ENCODE measurements around the gene KCNJ15. TPM values are rescaled to one million over a fixed set of nuclear protein-coding genes. Genes with fewer than 3 reads are reported as not detected.

The KCNJ15 gene
- total RNA-seq, 4 donors from 2014 or later = 8.1 to 17.8 (median 15.8) TPM

DNA sequence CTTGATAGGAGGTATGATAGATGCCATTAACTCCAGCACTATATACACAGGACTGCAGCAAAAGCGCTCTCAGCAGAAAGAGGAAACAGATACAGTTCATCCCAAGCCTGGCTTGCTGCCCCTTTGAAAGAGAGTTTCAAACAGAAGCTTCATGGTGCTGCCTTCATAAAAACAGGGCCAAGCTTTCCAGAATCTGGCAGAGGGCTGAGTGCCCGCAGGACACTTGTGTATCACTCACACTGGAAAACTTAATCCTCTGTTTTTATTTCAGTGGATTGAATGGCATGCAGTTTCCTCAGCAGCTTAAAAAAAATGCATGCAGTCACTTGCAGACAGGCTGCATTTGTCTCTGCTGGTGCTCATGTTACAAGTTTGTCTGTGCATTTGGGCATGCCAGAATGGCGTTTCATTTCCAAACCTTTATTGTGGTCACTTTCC is 40.4 kb downstream of the KCNJ15 start:
- peaks cover 0 to 32% (median 0%) of the 10 kb centered on the region in 3 donors for H3K36me3 ChIP-seq
- H3K4me3 ChIP-seq = no peak overlapping the region
- peaks cover 17 to 64% (median 34%) of the 10 kb centered on the region in 3 donors for H3K4me1 ChIP-seq
- H3K27ac ChIP-seq = peak overlapping the region; percentile 32 to 77 (median 54)
- intact Hi-C loops (cut with DNase I) = no loop called here
- TF ChIP-seq, protein P1, sequence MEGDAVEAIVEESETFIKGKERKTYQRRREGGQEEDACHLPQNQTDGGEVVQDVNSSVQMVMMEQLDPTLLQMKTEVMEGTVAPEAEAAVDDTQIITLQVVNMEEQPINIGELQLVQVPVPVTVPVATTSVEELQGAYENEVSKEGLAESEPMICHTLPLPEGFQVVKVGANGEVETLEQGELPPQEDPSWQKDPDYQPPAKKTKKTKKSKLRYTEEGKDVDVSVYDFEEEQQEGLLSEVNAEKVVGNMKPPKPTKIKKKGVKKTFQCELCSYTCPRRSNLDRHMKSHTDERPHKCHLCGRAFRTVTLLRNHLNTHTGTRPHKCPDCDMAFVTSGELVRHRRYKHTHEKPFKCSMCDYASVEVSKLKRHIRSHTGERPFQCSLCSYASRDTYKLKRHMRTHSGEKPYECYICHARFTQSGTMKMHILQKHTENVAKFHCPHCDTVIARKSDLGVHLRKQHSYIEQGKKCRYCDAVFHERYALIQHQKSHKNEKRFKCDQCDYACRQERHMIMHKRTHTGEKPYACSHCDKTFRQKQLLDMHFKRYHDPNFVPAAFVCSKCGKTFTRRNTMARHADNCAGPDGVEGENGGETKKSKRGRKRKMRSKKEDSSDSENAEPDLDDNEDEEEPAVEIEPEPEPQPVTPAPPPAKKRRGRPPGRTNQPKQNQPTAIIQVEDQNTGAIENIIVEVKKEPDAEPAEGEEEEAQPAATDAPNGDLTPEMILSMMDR (IDR thresholded peaks at IDR 0.05) = no peak
- TF ChIP-seq POLR2A (IDR thresholded peaks at IDR 0.05) = no peak
- H3K9me3 ChIP-seq = no peaks in the 10 kb centered on the region
- WGBS, 2 donors = 8 to 12% methylated on average over 3 of the region's 3 CpGs
- no peaks in the 10 kb centered on the region for H3K27me3 ChIP-seq
- DNase-seq = no peak

DNA sequence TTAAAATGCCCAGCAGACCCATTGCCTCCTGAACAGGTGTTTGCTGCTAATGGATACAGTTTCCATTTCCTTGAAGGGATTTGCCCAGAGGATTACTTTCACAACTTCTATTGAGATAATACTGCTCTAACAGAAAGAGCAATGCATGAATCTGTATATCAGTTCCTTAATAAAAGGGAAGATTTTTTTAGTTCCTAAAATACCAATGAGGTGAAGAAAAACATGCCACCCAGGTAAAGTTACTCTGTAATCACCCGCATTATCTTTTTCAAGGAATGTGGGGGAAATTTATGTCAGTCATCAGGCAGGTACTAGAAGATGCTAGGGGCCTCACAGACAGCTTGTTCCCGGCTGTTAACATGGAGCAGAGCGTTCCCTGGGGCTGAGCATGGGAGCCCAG is 41.1 kb downstream of the KCNJ15 start:
- TF ChIP-seq, protein P1 (IDR thresholded peaks at IDR 0.05) = no peak
- no peak for TF ChIP-seq POLR2A (IDR thresholded peaks at IDR 0.05)
- no peaks in the 10 kb centered on the region for H3K27me3 ChIP-seq
- H3K9me3 ChIP-seq = no peaks in the 10 kb centered on the region
- intact Hi-C loops (cut with DNase I) = no loop called here
- WGBS, 2 donors = 48 to 71% methylated on average over 3 of the region's 3 CpGs
- peaks cover 11 to 58% (median 30%) of the 10 kb centered on the region in 3 donors for H3K4me1 ChIP-seq
- peaks cover 0 to 32% (median 0%) of the 10 kb centered on the region in 3 donors for H3K36me3 ChIP-seq
- H3K27ac ChIP-seq = peak overlapping the region in 2 of 4 donors; percentile 41 to 51
- no peak for DNase-seq
- no peak overlapping the region for H3K4me3 ChIP-seq

DNA sequence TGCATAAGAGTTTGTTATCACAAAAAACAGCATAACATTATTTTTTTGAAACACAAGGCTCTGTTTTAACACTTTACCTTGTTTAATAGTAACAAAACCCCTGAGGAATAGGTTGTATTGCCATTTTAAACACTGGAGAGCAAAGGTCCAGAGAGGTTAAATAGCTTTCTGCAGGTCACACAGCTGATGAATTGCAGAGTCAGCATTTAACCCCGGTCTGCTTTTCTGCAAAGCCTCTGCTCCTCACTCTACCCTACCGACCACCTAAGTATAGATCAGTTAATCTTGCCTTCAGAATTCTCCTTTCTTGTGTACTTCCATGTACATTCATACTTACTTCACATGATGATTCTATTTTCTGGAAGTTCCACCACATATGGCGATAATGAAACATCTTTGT is 42.0 kb downstream of the KCNJ15 start:
- peaks cover 0 to 32% (median 0%) of the 10 kb centered on the region in 3 donors for H3K36me3 ChIP-seq
- no peak overlapping the region for H3K27ac ChIP-seq
- peaks cover 5 to 55% (median 20%) of the 10 kb centered on the region in 3 donors for H3K4me1 ChIP-seq
- H3K4me3 ChIP-seq = no peak overlapping the region
- no peak for DNase-seq
- H3K27me3 ChIP-seq = no peaks in the 10 kb centered on the region
- intact Hi-C loops (cut with DNase I) = no loop called here
- no peaks in the 10 kb centered on the region for H3K9me3 ChIP-seq
- TF ChIP-seq, protein P1 (IDR thresholded peaks at IDR 0.05) = no peak
- no peak for TF ChIP-seq POLR2A (IDR thresholded peaks at IDR 0.05)
- 82 to 83% methylated on average over 3 of the region's 3 CpGs for WGBS, 2 donors

DNA sequence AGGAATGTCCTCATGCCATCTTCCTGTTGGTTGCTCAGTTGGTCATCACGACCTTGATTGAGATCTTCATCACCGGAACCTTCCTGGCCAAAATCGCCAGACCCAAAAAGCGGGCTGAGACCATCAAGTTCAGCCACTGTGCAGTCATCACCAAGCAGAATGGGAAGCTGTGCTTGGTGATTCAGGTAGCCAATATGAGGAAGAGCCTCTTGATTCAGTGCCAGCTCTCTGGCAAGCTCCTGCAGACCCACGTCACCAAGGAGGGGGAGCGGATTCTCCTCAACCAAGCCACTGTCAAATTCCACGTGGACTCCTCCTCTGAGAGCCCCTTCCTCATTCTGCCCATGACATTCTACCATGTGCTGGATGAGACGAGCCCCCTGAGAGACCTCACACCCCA is 42.9 kb downstream of the KCNJ15 start:
- peaks cover 5 to 50% (median 19%) of the 10 kb centered on the region in 3 donors for H3K4me1 ChIP-seq
- no peak for TF ChIP-seq POLR2A (IDR thresholded peaks at IDR 0.05)

DNA sequence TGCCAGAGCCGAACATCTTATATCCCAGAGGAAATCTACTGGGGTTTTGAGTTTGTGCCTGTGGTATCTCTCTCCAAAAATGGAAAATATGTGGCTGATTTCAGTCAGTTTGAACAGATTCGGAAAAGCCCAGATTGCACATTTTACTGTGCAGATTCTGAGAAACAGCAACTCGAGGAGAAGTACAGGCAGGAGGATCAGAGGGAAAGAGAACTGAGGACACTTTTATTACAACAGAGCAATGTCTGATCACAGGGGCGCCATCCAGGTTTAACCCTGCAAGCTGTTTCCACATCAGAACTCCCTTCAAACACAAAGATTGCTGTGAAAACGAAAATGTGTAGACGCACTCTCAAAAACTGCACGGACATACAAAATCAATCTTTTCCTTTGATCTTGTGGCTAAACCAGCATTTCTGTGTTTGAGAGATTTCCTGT is 43.4 kb downstream of the KCNJ15 start:
- no peak for DNase-seq

More for the DNA sequence above, 42.9 kb downstream of the KCNJ15 start:
- 85 to 94% methylated on average over 5 to 6 of the region's 8 CpGs for WGBS, 2 donors
- H3K4me3 ChIP-seq = no peak overlapping the region
- H3K27ac ChIP-seq = peak overlapping the region in 1 of 4 donors; percentile 12
- no peak for DNase-seq
- H3K36me3 ChIP-seq = peaks cover 0 to 32% (median 0%) of the 10 kb centered on the region in 3 donors
- intact Hi-C loops (cut with DNase I) = no loop called here
- no peaks in the 10 kb centered on the region for H3K9me3 ChIP-seq
- H3K27me3 ChIP-seq = no peaks in the 10 kb centered on the region

More for the DNA sequence above, 43.4 kb downstream of the KCNJ15 start:
- Histone ChIP-seq H3K9me3 (no peaks in the 10 kb centered on the region), H3K27ac (peak overlapping the region in 1 of 4 donors; percentile 12), H3K4me3 (no peak overlapping the region), H3K36me3 (peaks cover 0 to 32% (median 0%) of the 10 kb centered on the region in 3 donors), H3K4me1 (peaks cover 5 to 48% (median 19%) of the 10 kb centered on the region in 3 donors), H3K27me3 (no peaks in the 10 kb centered on the region)
- intact Hi-C loops (cut with DNase I) = no loop called here
- no peak for TF ChIP-seq POLR2A (IDR thresholded peaks at IDR 0.05)
- TF ChIP-seq, protein P1 (IDR thresholded peaks at IDR 0.05) = no peak
- WGBS, 2 donors = 60 to 65% methylated on average over 7 of the region's 7 CpGs

All from esophagus squamous epithelium (tissue), 5 donors.